Activated T-helper 9 cell treated with anti-CD3 and anti-CD28 coated beads, Interleukin-2, amount 50 U/mL, for 16 hours (primary cell): Measurements from ENCODE around the gene LCE1D.

Experiments
- DNase-seq: peaks from one replicate; pipeline ENCODE4 v3.0.0-alpha.2; 2020; ENCODE audit warnings: low read depth

Gene LCE1D

GRCh38 chr1:152817309-152817708 lies 20.8 kb downstream of the LCE1D start:
- no peak for DNase-seq

- DNase-seq, result no peak
Observed at GRCh38 chr1:152823294-152823693, 26.8 kb downstream of the LCE1D start.

- DNase-seq, result no peak
Observed at GRCh38 chr1:152824964-152825363, 28.4 kb downstream of the LCE1D start.

- no peak for DNase-seq
Observed at GRCh38 chr1:152827173-152827572, 30.7 kb downstream of the LCE1D start, which contains the start of gene LCE1A. Gene LCE1A (plus strand): TSS chr1:152827473. CDS start chr1:152827473, 0 bp downstream.

GRCh38 chr1:152836870-152837269 lies 40.3 kb downstream of the LCE1D start:
- no peak for DNase-seq

GRCh38 chr1:152842556-152842955 lies 46.0 kb downstream of the LCE1D start, which contains the start of gene LCE6A:
Gene LCE6A (plus strand): TSS chr1:152842856. CDS start chr1:152843521, 665 bp downstream.
- DNase-seq, result no peak
